ENCODE measurements around the gene ALOXE3.

The ALOXE3 gene

GRCh38 chr17:8117980-8118768 lies at the start of gene ALOXE3:
Gene ALOXE3 (minus strand): TSS chr17:8118514. CDS start chr17:8117990, 524 bp downstream.
- no peak for FAIRE-seq

GRCh38 chr17:8167526-8167925 lies 49.2 kb upstream of the ALOXE3 start:
- no peak for FAIRE-seq

DNA sequence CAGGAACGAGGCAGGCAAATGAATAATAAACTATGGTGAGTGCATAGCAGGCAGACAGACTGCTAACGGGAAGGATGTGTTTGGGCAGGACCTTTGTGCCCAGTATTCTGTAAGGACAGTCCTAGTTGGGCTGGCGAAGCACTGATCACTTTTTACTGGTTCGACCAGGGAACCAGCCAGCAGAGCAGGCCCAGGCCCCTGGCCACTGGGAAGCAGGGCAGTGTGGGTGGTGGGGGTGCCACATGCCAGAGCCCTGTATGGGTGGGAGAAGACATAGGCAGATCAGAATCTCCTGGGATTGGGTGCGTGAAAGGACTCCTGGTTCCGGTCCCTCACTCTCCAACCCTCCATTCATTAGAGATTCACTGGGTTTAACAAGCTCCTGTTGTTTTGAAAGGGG lies 48.4 kb upstream of the ALOXE3 start:
- FAIRE-seq = no peak

- no peak for FAIRE-seq
Measured at GRCh38 chr17:8164815-8165131, 46.5 kb upstream of the ALOXE3 start.

GRCh38 chr17:8163978-8164814 lies 45.9 kb upstream of the ALOXE3 start:
- FAIRE-seq = no peak

- FAIRE-seq = no peak
Measured at GRCh38 chr17:8162997-8163977, 45.0 kb upstream of the ALOXE3 start.

GRCh38 chr17:8162233-8162996 lies 44.1 kb upstream of the ALOXE3 start, which contains the start of gene VAMP2:
Gene VAMP2 (minus strand): TSS chr17:8162948. CDS start chr17:8162879, 69 bp downstream.
- no peak for FAIRE-seq

DNA sequence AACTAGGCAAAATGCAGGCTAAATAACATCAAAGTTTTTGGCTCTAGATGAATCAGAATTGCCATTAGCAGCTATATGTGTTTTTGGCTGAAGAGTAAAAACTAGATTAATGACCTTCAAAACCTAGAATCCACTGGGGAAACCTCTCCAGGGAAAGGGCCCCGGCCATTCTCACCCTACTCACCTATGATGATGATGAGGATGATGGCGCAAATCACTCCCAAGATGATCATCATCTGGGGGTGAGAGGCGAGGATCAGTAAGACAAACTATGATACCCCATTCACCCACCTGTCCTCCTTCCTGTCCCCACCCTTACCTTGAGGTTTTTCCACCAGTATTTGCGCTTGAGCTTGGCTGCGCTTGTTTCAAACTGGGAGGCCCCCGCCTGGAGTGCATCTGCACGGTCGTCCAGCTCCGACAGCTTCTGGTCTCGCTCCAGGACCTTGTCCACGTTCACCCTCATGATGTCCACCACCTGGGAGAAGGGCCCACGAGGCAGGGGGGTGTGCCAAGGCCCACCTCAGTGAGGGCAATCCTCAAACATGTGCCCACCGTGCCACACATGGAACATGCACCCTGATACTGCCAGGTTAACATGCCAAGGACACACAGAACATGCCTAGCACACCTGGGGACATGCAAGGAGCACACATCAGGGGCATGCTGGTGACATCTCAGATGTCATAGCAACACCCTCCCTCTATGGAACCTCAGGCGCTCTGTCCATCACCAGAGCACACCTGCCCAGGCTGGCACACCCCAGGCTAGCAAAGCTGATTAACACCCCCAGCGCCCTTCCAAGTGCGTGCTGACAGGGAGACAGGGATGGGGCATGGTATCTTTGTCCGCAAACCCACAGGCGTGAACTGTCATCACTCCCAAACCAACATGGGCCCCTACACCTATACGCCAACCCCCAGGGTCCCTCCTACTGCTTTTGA lies 43.2 kb upstream of the ALOXE3 start:
- FAIRE-seq = no peak

GRCh38 chr17:8160741-8161221 lies 42.5 kb upstream of the ALOXE3 start:
- FAIRE-seq = no peak

GRCh38 chr17:8160224-8160577 lies 41.9 kb upstream of the ALOXE3 start:
- no peak for FAIRE-seq

DNA sequence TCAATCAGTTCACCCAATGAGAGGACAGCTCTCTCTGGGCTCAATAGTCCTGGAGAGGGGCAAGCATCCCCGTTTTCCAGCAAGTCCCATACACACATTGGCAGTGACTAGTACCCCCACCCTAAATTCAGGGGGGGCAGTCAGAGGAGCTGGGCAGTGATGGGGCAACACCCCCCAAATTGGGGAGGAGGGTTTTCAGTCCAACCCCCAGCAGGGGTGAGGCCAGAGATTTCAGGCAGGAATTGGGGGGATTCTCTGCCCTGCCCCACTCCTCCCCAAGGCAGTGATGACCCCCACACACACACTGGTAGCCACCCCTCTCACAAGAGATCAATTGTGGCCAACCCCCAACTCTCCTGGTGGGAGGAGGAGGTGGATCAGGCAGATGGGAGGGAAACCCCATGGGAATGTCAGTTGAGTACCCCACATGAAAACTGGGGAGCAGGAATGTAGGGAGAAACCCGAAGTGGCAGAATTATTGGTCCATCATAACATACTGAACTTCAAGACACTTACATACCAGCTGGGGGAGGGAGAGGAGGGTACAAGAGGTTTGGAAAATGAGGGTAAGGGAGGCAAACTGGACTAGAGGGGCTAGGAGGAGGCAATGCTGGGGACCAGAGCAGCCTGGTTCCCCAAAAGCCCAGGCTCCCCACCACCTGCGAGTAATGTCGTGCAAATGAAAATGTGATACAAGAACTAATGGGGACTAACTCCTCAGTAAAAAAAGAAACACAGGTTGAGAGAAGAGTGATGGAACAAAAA lies 41.3 kb upstream of the ALOXE3 start:
- no peak for FAIRE-seq

DNA sequence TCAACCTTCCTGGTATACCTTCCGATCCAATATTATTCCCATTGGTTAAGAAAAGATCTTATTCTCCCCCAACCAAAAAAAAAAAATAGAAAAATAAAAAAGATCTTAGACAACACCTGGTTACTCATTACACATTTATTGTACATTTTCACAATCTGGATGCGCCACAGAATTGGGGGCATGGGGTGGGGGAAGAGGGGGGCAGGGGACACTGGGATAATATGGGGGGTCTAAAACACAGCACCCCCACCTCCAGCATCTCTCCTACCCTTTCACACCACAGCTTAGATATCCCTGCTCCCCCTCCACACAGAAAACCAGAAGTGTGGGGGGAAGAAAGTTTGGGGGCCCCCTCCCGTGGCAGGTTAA lies 40.7 kb upstream of the ALOXE3 start:
- FAIRE-seq = no peak

GRCh38 chr17:8158267-8159031 lies 40.1 kb upstream of the ALOXE3 start:
- FAIRE-seq = peak; percentile 33

DNA sequence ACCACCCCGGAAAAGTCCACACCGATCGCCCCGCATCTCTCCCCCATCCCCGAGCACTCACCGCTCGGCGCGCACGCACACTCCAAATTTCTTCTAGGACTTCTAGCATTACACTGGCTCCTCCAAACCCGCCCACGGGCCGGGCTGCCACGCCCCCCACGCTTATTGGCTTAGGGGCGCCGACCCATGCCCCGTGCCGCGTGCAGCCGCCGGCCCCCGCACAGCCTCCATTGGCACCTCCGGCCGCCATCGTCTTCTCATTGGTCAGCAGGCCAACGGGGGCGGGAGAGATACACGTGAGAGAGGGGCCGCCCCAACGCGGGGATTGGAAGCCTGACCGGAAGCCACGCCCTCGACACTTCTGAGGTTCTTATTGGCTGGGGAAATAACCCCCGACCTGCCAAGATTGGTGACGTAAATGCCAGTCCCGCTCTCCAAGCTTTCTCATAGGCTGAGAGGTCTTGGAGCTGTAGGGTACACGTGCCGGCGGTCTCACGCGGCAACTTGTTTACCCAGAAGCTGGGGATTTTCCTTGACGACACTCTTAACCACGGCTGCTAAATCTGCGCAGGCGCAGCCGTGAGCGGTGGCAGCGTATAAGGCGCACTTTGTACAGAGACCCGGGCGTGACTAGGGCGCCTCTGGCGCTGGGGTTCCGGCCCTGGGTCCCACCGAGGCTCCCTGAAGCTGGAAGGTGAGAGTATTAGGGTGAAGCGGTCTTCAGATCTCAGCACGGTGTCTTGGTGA lies 38.1 kb upstream of the ALOXE3 start:
- FAIRE-seq = peak; percentile 97

- FAIRE-seq = no peak
Measured at GRCh38 chr17:8155996-8156245, 37.6 kb upstream of the ALOXE3 start.

- FAIRE-seq = no peak
Measured at GRCh38 chr17:8155231-8155995, 37.1 kb upstream of the ALOXE3 start.

DNA sequence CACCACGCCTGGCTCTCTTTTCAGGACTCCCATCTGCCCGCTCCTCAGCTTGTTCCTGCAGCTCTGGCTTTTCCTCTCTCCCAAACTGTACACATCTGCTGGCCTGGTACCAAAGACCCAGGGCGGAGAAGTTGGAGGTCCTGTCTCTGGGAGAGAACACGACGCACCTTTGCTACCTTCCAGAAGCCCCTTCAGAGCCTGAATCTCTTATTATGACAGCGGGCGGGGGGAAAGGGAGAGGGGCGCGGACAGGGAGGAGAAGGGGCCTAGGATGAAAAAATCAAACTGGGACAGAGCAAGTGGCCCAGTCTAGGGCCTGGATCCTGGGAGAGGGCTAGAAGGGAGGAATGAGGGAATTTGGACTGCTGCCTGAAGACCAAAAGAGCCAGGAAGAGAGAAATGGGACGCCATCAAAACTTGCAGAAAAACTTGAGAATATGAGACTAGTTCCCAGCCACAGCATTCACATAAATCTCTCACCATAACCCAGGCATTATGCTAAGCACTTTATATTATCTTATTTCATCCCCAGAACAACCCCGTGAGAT lies 36.4 kb upstream of the ALOXE3 start:
- FAIRE-seq = no peak
